WTC11 (cell line): ENCODE data around the gene ELK3.

Source experiments
- GABPB1 ChIP-seq: sonication (generic); formaldehyde crosslinking; IDR thresholded peaks from 2 replicates; pipeline ENCODE4 v1.8.1; 2023; ENCODE audit warnings: mild to moderate bottlenecking, missing genetic modification reagents
- GTF2I ChIP-seq: fragments of 250-450 bp; sonication (Bioruptor Pico); conservative IDR thresholded peaks from 2 replicates; pipeline ENCODE4 v1.4.0; 2021; ENCODE audit warnings: mild to moderate bottlenecking
- NFYB ChIP-seq: sonication (generic); formaldehyde crosslinking; conservative IDR thresholded peaks from 2 replicates; pipeline ENCODE4 v1.8.0; 2022; ENCODE audit warnings: low read depth, missing genetic modification reagents
- TCF7 ChIP-seq: sonication (generic); formaldehyde crosslinking; IDR thresholded peaks from 2 replicates; pipeline ENCODE4 v1.8.0; 2022; ENCODE audit warnings: mild to moderate bottlenecking, low read depth, missing genetic modification reagents, moderate library complexity
- ZBTB21 ChIP-seq: sonication (generic); formaldehyde crosslinking; IDR thresholded peaks from 2 replicates; pipeline ENCODE4 v1.8.1; 2023; ENCODE audit warnings: mild to moderate bottlenecking, missing genetic modification reagents, borderline replicate concordance
- TF ChIP-seq, protein P1 (sequence below): fragments of 200-600 bp; IDR thresholded peaks from 2 replicates; pipeline ENCODE4 v1.8.0; 2022; ENCODE audit warnings: antibody characterized with exemption
- TF ChIP-seq, protein P2 (sequence below): sonication (generic); formaldehyde crosslinking; IDR thresholded peaks from 2 replicates; pipeline ENCODE4 v1.8.0; 2022; ENCODE audit warnings: mild to moderate bottlenecking, missing genetic modification reagents

DNA sequence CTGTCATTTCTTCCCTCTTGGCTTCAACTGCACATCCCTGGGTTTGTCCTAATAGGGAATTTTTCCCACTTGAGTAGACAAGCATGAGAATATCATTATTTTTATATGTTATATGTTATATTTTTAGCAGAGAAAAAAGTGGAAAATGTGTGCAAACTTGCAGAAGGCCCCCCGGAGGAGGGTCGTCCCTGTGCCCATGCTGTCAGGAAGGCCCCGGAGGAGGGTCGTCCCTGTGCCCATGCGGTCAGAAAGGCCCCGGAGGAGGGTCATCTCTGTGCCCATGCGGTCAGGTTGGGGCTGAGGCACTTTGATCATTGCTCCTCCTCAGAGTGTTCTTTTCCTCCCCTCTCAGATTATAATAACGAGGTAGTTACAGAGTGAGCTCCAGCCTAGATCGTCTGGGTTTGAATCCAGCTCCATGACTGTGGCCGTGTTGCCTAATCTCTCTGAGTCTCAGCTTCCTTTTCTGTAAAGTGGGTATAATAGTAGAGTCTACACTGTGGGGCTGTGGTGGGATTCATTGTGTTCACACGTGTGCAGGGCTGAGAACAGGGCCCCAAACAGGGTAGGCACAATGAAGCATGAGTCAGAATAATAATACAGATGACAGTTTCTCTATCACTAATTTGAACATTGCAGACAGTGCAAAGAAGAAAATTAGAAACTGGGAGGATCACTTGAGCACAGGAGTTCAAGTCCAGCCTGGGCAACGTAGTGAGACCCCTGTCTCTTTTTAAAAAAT, 33.4 kb downstream of the ELK3 start:
- TF ChIP-seq, protein P1, sequence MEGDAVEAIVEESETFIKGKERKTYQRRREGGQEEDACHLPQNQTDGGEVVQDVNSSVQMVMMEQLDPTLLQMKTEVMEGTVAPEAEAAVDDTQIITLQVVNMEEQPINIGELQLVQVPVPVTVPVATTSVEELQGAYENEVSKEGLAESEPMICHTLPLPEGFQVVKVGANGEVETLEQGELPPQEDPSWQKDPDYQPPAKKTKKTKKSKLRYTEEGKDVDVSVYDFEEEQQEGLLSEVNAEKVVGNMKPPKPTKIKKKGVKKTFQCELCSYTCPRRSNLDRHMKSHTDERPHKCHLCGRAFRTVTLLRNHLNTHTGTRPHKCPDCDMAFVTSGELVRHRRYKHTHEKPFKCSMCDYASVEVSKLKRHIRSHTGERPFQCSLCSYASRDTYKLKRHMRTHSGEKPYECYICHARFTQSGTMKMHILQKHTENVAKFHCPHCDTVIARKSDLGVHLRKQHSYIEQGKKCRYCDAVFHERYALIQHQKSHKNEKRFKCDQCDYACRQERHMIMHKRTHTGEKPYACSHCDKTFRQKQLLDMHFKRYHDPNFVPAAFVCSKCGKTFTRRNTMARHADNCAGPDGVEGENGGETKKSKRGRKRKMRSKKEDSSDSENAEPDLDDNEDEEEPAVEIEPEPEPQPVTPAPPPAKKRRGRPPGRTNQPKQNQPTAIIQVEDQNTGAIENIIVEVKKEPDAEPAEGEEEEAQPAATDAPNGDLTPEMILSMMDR = no peak
- TF ChIP-seq GABPB1 (CRISPR knock-in tag) (no peak), NFYB (no peak), ZBTB21 (CRISPR knock-in tag) (no peak), TCF7 (CRISPR knock-in tag) (no peak), GTF2I (no peak)
- TF ChIP-seq, protein P2, sequence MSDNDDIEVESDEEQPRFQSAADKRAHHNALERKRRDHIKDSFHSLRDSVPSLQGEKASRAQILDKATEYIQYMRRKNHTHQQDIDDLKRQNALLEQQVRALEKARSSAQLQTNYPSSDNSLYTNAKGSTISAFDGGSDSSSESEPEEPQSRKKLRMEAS = no peak
